CD8-positive, alpha-beta memory T cell (primary cell): ENCODE data around the gene FRMD6. TPM values are rescaled to one million over a fixed set of nuclear protein-coding genes. Genes with fewer than 3 reads are reported as not detected.

Experiments
- CTCF ChIA-PET: fragments of 350-600 bp; sonication (Branson Sonifier 250); formaldehyde crosslinking; loops from one replicate; lab custom pipeline; 2021; ENCODE audit warnings: antibody characterized with exemption; lab: Charles Lee
- POLR2A ChIA-PET: fragments of 350-600 bp; sonication (Branson Sonifier 250); formaldehyde crosslinking; loops from one replicate; lab custom pipeline; 2021; ENCODE audit warnings: antibody characterized with exemption; lab: Charles Lee
- DNase-seq, 5 donors: peaks; one replicate each; pipeline versions ENCODE4 v3.0.0 to v3.0.0-alpha.2; 2020 to 2022; ENCODE audit warnings: mixed read lengths in 1 of 5
- H3K27ac ChIP-seq: one replicate; pipeline ENCODE4 v1.7.0; 2013; ENCODE audit warnings: low read depth, mild to moderate bottlenecking, low read length, moderate library complexity
- H3K27me3 ChIP-seq: 2 replicates; pipeline ENCODE4 v1.7.0; 2013; ENCODE audit warnings: low read length, mild to moderate bottlenecking; ENCODE audit not compliant: insufficient read depth, poor library complexity, severe bottlenecking
- H3K36me3 ChIP-seq: 2 replicates; pipeline ENCODE4 v1.7.0; 2013; ENCODE audit warnings: mild to moderate bottlenecking, low read length, moderate library complexity; ENCODE audit not compliant: insufficient read depth
- H3K4me1 ChIP-seq: 2 replicates; pipeline ENCODE4 v1.7.0; 2013; ENCODE audit warnings: mild to moderate bottlenecking, low read length, moderate library complexity; ENCODE audit not compliant: insufficient read depth
- H3K4me3 ChIP-seq: 2 replicates; pipeline ENCODE4 v1.7.0; 2013; ENCODE audit warnings: mild to moderate bottlenecking, low read length
- H3K9me3 ChIP-seq: 2 replicates; pipeline ENCODE4 v1.7.0; 2013; ENCODE audit warnings: mild to moderate bottlenecking, low read length
- H3K27ac Mint-ChIP-seq, 8 donors: one replicate each; pipeline ENCODE4 v1.8.0; 2020 to 2021; ENCODE audit warnings: mixed read lengths in 8 of 8, mild to moderate bottlenecking in 6 of 8, inconsistent platforms in 3 of 8, moderate library complexity in 3 of 8
- H3K27me3 Mint-ChIP-seq, 2 donors: one replicate each; pipeline ENCODE4 v1.8.0; 2020 to 2021; ENCODE audit warnings: mixed read lengths in 2 of 2, mild to moderate bottlenecking in 1 of 2, moderate library complexity in 1 of 2
- H3K36me3 Mint-ChIP-seq, 3 donors: one replicate each; pipeline ENCODE4 v1.8.0; 2020 to 2021; ENCODE audit warnings: mixed read lengths in 3 of 3, inconsistent platforms in 1 of 3, mild to moderate bottlenecking in 1 of 3
- H3K4me1 Mint-ChIP-seq, 3 donors: one replicate each; pipeline ENCODE4 v1.8.0; 2020 to 2021; ENCODE audit warnings: mixed read lengths in 3 of 3, inconsistent platforms in 1 of 3, mild to moderate bottlenecking in 1 of 3
- H3K4me3 Mint-ChIP-seq, 7 donors: one replicate each; pipeline ENCODE4 v1.8.0; 2020 to 2021; ENCODE audit warnings: mixed read lengths in 7 of 7, mild to moderate bottlenecking in 6 of 7, moderate library complexity in 4 of 7, inconsistent platforms in 2 of 7
- H3K9me3 Mint-ChIP-seq, 5 donors: one replicate each; pipeline ENCODE4 v1.8.0; 2020 to 2022; ENCODE audit warnings: mixed read lengths in 5 of 5, mild to moderate bottlenecking in 3 of 5, moderate library complexity in 2 of 5, inconsistent platforms in 1 of 5
- polyA plus RNA-seq: library from polyadenylated mRNA; unstranded; fragments of 300-500 nt; fragmentation: Illumina TruSeq; gene quantifications from one replicate; pipeline ENCODE4 v1.2.3, GENCODE V29; 2021
- total RNA-seq, 2 experiments: library from RNA; stranded (reverse); gene quantifications; one replicate each; pipeline ENCODE4 v1.2.3, GENCODE V29; 2021

The FRMD6 gene
- total RNA-seq, result 1 to 10 TPM; 2.2 to 2.3 TPM
- polyA plus RNA-seq, result 0.67 TPM

- peak within 1 kb of the TSS in 7 of 8 donors; percentile 21 to 83 (median 56) for H3K27ac Mint-ChIP-seq
- CTCF ChIA-PET, result interaction anchor here (0.5 to 1.9 kb wide), 8 partner anchors 10 to 666 kb away, joined by 3 to 9 read pairs (median 4); no protein-coding TSS in a partner anchor
- H3K4me1 Mint-ChIP-seq, result peaks cover 14 to 24% (median 15%) of the 10 kb centered on the region in 3 donors
- H3K27me3 ChIP-seq, result peaks cover 20% of the 10 kb centered on the region
- peaks cover 19% of the 10 kb centered on the region for H3K4me1 ChIP-seq
- no peaks in the 10 kb centered on the region for H3K36me3 ChIP-seq
- H3K27ac ChIP-seq, result peak within 1 kb of the TSS; percentile 39
- H3K9me3 Mint-ChIP-seq, result no peaks in the 10 kb centered on the region
- H3K4me3 Mint-ChIP-seq, result peak within 1 kb of the TSS; percentile 78 to 93 (median 84)
- POLR2A ChIA-PET, result interaction anchor here (1.0 kb wide), 1 partner anchor 13 kb away, joined by 3 read pairs; no protein-coding TSS in a partner anchor
- DNase-seq, result peak; percentile 70 to 88 (median 79)
- H3K9me3 ChIP-seq, result no peaks in the 10 kb centered on the region
- peaks cover 0 to 4% (median 2%) of the 10 kb centered on the region in 3 donors for H3K36me3 Mint-ChIP-seq
- peak within 1 kb of the TSS; percentile 74 for H3K4me3 ChIP-seq
- H3K27me3 Mint-ChIP-seq, result peaks cover 10 to 31% of the 10 kb centered on the region in 2 donors
Observed at GRCh38 chr14:51651388-51652167, at the start of gene FRMD6. FRMD6 (plus strand) TSS chr14:51651910; CDS start chr14:51689837, 37,927 bp downstream.

DNA sequence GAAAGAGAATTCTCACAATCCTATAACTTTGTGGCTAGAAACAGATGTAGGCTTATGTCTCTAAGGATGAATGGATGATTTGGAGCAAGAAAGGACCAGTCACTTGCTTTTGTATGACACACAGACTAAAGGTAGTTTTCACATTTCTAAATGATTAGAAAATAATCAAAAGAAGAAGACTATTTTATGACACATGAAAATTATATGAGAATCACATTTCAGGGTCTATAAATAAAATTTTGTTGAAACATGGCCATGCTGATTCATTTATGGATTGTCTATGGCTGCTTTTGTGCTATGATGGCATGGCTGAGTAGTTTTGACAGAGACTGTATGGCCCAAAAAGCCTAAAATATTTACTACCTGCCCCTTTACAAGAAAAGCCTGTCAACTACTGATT lies 49.4 kb upstream of the FRMD6 start:
- no peak for DNase-seq
- H3K36me3 Mint-ChIP-seq, result peaks cover 0 to under 1% (median 0%) of the 10 kb centered on the region in 3 donors
- H3K4me1 Mint-ChIP-seq, result no peaks in the 10 kb centered on the region
- no peaks in the 10 kb centered on the region for H3K36me3 ChIP-seq
- H3K9me3 ChIP-seq, result no peaks in the 10 kb centered on the region
- H3K27ac ChIP-seq, result no peak overlapping the region
- H3K27me3 Mint-ChIP-seq, result peaks cover 14 to 58% of the 10 kb centered on the region in 2 donors
- no peaks in the 10 kb centered on the region for H3K4me1 ChIP-seq
- H3K27ac Mint-ChIP-seq, result no peak overlapping the region
- H3K9me3 Mint-ChIP-seq, result no peaks in the 10 kb centered on the region
- H3K27me3 ChIP-seq, result no peaks in the 10 kb centered on the region
- H3K4me3 Mint-ChIP-seq, result no peak overlapping the region
- POLR2A ChIA-PET, result no interaction called here
- no peak overlapping the region for H3K4me3 ChIP-seq
- CTCF ChIA-PET, result no interaction called here

- Mint-ChIP-seq H3K4me1 (no peaks in the 10 kb centered on the region), H3K9me3 (no peaks in the 10 kb centered on the region), H3K27me3 (peaks cover 14 to 64% of the 10 kb centered on the region in 2 donors), H3K27ac (no peak overlapping the region), H3K4me3 (no peak overlapping the region), H3K36me3 (peaks cover 0 to 5% (median 0%) of the 10 kb centered on the region in 3 donors)
- CTCF ChIA-PET, result no interaction called here
- POLR2A ChIA-PET, result no interaction called here
- Histone ChIP-seq H3K9me3 (no peaks in the 10 kb centered on the region), H3K36me3 (no peaks in the 10 kb centered on the region), H3K27me3 (no peaks in the 10 kb centered on the region), H3K4me1 (no peaks in the 10 kb centered on the region), H3K27ac (no peak overlapping the region), H3K4me3 (no peak overlapping the region)
- no peak for DNase-seq
Observed at GRCh38 chr14:51603495-51603894, 48.2 kb upstream of the FRMD6 start.

GRCh38 chr14:51604073-51604472 lies 47.6 kb upstream of the FRMD6 start:
- no peaks in the 10 kb centered on the region for H3K9me3 ChIP-seq
- CTCF ChIA-PET, result no interaction called here
- no peak overlapping the region for H3K4me3 ChIP-seq
- DNase-seq, result no peak
- H3K4me1 ChIP-seq, result no peaks in the 10 kb centered on the region
- no peaks in the 10 kb centered on the region for H3K36me3 ChIP-seq
- no peaks in the 10 kb centered on the region for H3K27me3 ChIP-seq
- peaks cover 14 to 64% of the 10 kb centered on the region in 2 donors for H3K27me3 Mint-ChIP-seq
- H3K4me1 Mint-ChIP-seq, result no peaks in the 10 kb centered on the region
- H3K27ac ChIP-seq, result no peak overlapping the region
- no peak overlapping the region for H3K4me3 Mint-ChIP-seq
- no peaks in the 10 kb centered on the region for H3K9me3 Mint-ChIP-seq
- H3K27ac Mint-ChIP-seq, result no peak overlapping the region
- peaks cover 0 to 5% (median 0%) of the 10 kb centered on the region in 3 donors for H3K36me3 Mint-ChIP-seq
- POLR2A ChIA-PET, result no interaction called here

- Mint-ChIP-seq H3K4me3 (no peak overlapping the region), H3K4me1 (no peaks in the 10 kb centered on the region), H3K27ac (no peak overlapping the region), H3K9me3 (no peaks in the 10 kb centered on the region), H3K36me3 (peaks cover 0 to 5% (median 0%) of the 10 kb centered on the region in 3 donors), H3K27me3 (peaks cover 12 to 57% of the 10 kb centered on the region in 2 donors)
- no peak for DNase-seq
- Histone ChIP-seq H3K4me1 (no peaks in the 10 kb centered on the region), H3K27ac (no peak overlapping the region), H3K4me3 (no peak overlapping the region), H3K36me3 (no peaks in the 10 kb centered on the region), H3K9me3 (no peaks in the 10 kb centered on the region), H3K27me3 (no peaks in the 10 kb centered on the region)
- CTCF ChIA-PET, result no interaction called here
- POLR2A ChIA-PET, result no interaction called here
Observed at GRCh38 chr14:51605575-51605974, 46.1 kb upstream of the FRMD6 start.

GRCh38 chr14:51607711-51608110 lies 44.0 kb upstream of the FRMD6 start:
- Histone ChIP-seq H3K36me3 (no peaks in the 10 kb centered on the region), H3K4me1 (no peaks in the 10 kb centered on the region), H3K27me3 (no peaks in the 10 kb centered on the region), H3K9me3 (no peaks in the 10 kb centered on the region), H3K4me3 (no peak overlapping the region), H3K27ac (no peak overlapping the region)
- Mint-ChIP-seq H3K27ac (no peak overlapping the region), H3K36me3 (peaks cover 0 to 5% (median 0%) of the 10 kb centered on the region in 3 donors), H3K27me3 (peaks cover 2 to 48% of the 10 kb centered on the region in 2 donors), H3K9me3 (no peaks in the 10 kb centered on the region), H3K4me1 (no peaks in the 10 kb centered on the region), H3K4me3 (no peak overlapping the region)
- no peak for DNase-seq
- ChIA-PET CTCF (no interaction called here), POLR2A (no interaction called here)

GRCh38 chr14:51609251-51609954 lies 42.3 kb upstream of the FRMD6 start:
- Histone ChIP-seq H3K4me3 (no peak overlapping the region), H3K9me3 (no peaks in the 10 kb centered on the region), H3K36me3 (no peaks in the 10 kb centered on the region), H3K27ac (no peak overlapping the region), H3K4me1 (no peaks in the 10 kb centered on the region), H3K27me3 (no peaks in the 10 kb centered on the region)
- Mint-ChIP-seq H3K36me3 (peaks cover 0 to 5% (median 0%) of the 10 kb centered on the region in 3 donors), H3K27ac (no peak overlapping the region), H3K4me3 (no peak overlapping the region), H3K4me1 (no peaks in the 10 kb centered on the region), H3K27me3 (peaks cover 2 to 34% of the 10 kb centered on the region in 2 donors), H3K9me3 (no peaks in the 10 kb centered on the region)
- CTCF ChIA-PET, result no interaction called here
- no peak for DNase-seq
- POLR2A ChIA-PET, result no interaction called here

GRCh38 chr14:51609955-51610283 lies 41.8 kb upstream of the FRMD6 start:
- ChIA-PET POLR2A (no interaction called here), CTCF (no interaction called here)
- H3K4me3 ChIP-seq, result no peak overlapping the region
- no peak overlapping the region for H3K27ac Mint-ChIP-seq
- H3K27me3 ChIP-seq, result no peaks in the 10 kb centered on the region
- peaks cover 0 to 5% (median 0%) of the 10 kb centered on the region in 3 donors for H3K36me3 Mint-ChIP-seq
- H3K36me3 ChIP-seq, result no peaks in the 10 kb centered on the region
- no peak for DNase-seq
- H3K9me3 ChIP-seq, result no peaks in the 10 kb centered on the region
- H3K9me3 Mint-ChIP-seq, result no peaks in the 10 kb centered on the region
- H3K27me3 Mint-ChIP-seq, result peaks cover 2 to 29% of the 10 kb centered on the region in 2 donors
- no peaks in the 10 kb centered on the region for H3K4me1 Mint-ChIP-seq
- no peaks in the 10 kb centered on the region for H3K4me1 ChIP-seq
- H3K4me3 Mint-ChIP-seq, result no peak overlapping the region
- no peak overlapping the region for H3K27ac ChIP-seq
